Measurements from ENCODE around the gene PLCD4. TPM values are rescaled to one million over a fixed set of nuclear protein-coding genes. Genes with fewer than 3 reads are reported as not detected.

PLCD4 gene
- total RNA-seq, 1 donor from 2014 or later, result 31.0 TPM

- DNase-seq, result peak; percentile 35
Measured at GRCh38 chr2:218671097-218671653, 63.5 kb downstream of the PLCD4 start.

GRCh38 chr2:218671654-218672566 is 64.2 kb downstream of the PLCD4 start, which contains the start of the genes RNF25 and STK36:
Gene RNF25 (minus strand): TSS chr2:218672002. CDS start chr2:218671970, 32 bp downstream.
Gene STK36 (plus strand): TSS chr2:218672086. CDS start chr2:218672830, 744 bp downstream.
- peak; percentile 97 for DNase-seq

- DNase-seq, result no peak
Measured at GRCh38 chr2:218679119-218679518, 71.4 kb downstream of the PLCD4 start.

GRCh38 chr2:218680061-218680460 is 72.4 kb downstream of the PLCD4 start:
- DNase-seq, result no peak

Small RNA genes within 50 kb of the gene (small RNA-seq; reads per million reads assigned to genes)
- gene RNU6-136P (ENCODE audit: low replicate concordance), result not detected

Other genes with a start within 250 kb of the PLCD4 start
- 6.8 TPM for gene SLC11A1, start 225.6 kb upstream of the PLCD4 start, total RNA-seq
- 77.8 TPM for gene CTDSP1, start 208.0 kb upstream of the PLCD4 start, total RNA-seq
- gene VIL1, start 188.8 kb upstream of the PLCD4 start, total RNA-seq, result not detected
- gene USP37, start 39.5 kb upstream of the PLCD4 start, total RNA-seq, result 30.8 TPM
- gene CNOT9, start 39.1 kb upstream of the PLCD4 start, total RNA-seq, result 38.2 TPM
- 14.3 TPM for gene ZNF142, start 51.7 kb downstream of the PLCD4 start, total RNA-seq
- gene BCS1L, start 51.8 kb downstream of the PLCD4 start, total RNA-seq, result 26.2 TPM
- gene RNF25, start 64.1 kb downstream of the PLCD4 start, total RNA-seq, result 8.5 TPM
- gene STK36, start 64.2 kb downstream of the PLCD4 start, total RNA-seq, result 20.6 TPM
- 14.0 TPM for gene TTLL4, start 102.9 kb downstream of the PLCD4 start, total RNA-seq
- gene CYP27A1, start 174.2 kb downstream of the PLCD4 start, total RNA-seq, result 19.8 TPM
- 19.7 TPM for gene PRKAG3, start 223.9 kb downstream of the PLCD4 start, total RNA-seq